HG03520 (cell line): ENCODE measurements around the gene SMG6.
"Not testable (repeated sequence)": the region's sequence is repeated elsewhere in the genome, so short reads cannot be mapped to it uniquely, and the experiment has no call there.

Experiments
- ATAC-seq: cut with Tn5 transposase; IDR thresholded peaks from one replicate; pipeline ENCODE4 v1.9.1; 2021; ENCODE audit warnings: mild to moderate bottlenecking, moderate library complexity; ENCODE audit not compliant: unreplicated experiment

Gene SMG6

DNA sequence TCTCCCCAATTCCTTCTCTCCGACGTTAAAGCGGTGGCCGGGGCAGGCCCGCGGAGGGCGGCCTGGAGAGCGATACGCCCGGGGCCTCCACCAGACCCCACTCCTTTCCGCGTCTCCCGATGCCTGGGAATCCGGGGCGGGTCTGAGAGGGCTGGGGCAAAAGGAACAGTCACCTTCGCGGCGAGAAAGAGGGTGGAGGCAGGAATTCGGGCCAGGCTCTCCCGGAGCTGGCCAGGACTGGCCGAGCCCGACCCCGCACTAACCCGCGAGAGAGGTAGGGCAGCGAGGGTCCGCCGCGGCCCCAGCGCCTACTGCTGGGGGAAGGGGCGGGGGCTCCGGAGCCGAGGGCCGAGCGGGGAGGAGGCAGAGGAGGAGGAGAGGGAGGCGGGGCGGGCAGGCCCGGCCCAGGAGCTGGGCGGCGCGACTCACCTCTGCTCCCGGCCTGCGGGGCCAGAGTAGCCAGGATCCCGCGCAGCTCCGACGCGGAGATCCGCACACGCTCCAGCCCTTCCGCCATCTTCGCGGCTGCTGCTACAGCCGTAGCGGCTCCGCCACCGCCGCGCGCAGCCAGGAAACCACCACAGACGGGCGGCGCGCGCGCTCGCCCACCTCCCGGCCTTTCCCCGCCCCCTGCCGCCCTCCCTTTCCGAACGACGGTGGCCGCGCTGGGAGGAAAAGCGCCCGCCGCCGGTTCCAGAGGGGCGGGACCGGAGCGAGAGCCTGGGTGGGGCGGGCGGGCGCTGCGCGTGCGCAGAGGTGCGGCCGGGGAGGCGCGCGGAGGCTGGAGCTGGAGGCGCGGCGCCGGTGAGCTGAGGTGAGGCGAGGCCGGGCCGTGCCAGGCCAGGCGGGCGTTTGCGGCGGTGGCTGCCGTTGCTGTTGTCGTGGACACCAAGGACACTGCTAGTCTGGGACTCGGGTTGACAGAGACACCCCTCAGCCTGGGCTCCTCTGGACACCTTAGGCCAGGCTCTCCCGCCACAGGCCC lies at the start of gene SMG6, which contains the start of gene SRR:
TSS of gene SMG6 (minus strand) at position 582 of the 985 bp plus-strand sequence. CDS start at position 517, 65 bp downstream.
TSS of gene SRR (plus strand) at position 747 of the 985 bp plus-strand sequence. CDS start 11,611 bp downstream, outside the sequence.
- peak; percentile 77 for ATAC-seq

- no peak for ATAC-seq
Measured at GRCh38 chr17:2351269-2351668, 47.7 kb upstream of the SMG6 start.

DNA sequence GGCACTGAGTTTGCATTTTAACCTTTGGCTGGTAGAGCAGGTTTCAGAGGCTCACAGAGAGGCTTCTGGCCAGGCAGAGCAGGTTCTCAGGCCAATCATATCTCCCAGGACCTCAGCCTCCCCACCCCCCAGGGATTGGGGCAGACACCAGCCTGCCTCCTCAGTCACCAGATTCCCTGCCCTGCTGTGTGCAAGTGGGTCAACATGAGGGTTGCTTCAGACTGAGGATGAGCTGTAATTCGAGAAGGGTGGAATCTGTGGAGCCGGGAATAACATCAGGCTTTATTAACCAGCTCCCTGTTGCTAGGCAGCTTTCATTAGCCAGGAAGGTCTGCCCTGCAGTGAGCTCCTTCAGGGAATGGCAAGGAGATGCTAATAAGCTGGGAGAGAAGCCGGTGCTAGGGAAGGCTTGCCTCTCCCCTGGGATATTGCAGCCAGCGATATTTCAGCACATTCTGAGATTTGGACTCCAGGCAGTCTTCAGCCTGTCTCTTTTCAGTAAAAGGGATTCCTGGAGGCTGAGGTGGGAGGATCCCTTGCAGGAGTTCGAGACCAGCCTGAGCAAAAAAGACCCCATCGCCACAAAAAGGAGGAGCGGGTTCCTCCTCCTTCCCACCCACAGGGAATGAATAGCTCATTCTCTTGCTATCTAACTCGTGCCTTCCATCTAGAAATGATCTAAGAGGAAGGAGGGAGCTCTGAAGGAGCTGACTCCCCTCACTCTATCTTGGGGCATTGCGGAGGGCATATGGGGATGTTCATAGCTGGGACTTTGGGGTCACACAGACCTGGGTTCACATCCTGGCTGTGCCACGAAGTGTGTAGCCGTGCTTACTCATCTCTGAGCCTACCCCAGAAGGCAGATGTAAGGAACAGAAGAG lies 44.5 kb upstream of the SMG6 start:
- ATAC-seq: no peak

- ATAC-seq: no peak
Measured at GRCh38 chr17:2346475-2346874, 42.9 kb upstream of the SMG6 start.

- no peak for ATAC-seq
Measured at GRCh38 chr17:2344528-2344927, 40.9 kb upstream of the SMG6 start.

GRCh38 chr17:2343421-2343820 lies 39.8 kb upstream of the SMG6 start:
- ATAC-seq: no peak

GRCh38 chr17:2338315-2338657 lies 34.7 kb upstream of the SMG6 start:
- no peak for ATAC-seq

- peak; percentile 17 for ATAC-seq
Measured at GRCh38 chr17:2337544-2338314, 34.1 kb upstream of the SMG6 start.

GRCh38 chr17:2336852-2337543 lies 33.4 kb upstream of the SMG6 start, which contains the start of gene SGSM2:
SGSM2 (plus strand) TSS chr17:2337501; CDS start chr17:2337689, 188 bp downstream.
- peak; percentile 17 for ATAC-seq

- peak; percentile 80 for ATAC-seq
Measured at GRCh38 chr17:2336215-2336851, 32.7 kb upstream of the SMG6 start, which contains the start of gene TSR1. TSR1 (minus strand) TSS chr17:2336457; CDS start chr17:2336427, 30 bp downstream.

DNA sequence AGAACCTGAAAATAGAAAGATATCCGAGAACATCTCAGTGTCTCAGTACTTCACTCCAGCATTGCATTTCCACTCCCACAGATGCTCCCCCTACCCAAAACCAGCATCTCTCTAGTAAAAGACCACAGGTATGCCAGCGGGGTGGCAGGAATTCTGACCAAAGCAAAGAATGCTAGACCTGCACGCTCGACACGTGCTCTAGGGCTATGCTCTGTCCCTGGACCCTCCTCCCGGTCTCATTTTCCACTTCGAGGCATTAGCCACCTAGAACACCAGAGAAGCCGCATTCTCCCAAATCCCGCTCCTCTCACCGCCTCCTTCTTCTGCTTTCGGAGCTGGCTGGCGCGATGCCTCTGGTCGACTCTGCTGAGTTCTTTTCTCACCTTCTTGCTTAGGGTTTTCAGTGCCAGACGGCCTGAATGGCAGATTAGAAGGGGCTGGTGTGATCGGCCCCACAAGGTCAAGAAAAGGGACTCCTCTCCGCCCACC lies 32.2 kb upstream of the SMG6 start:
- ATAC-seq: no peak

- ATAC-seq: no peak
Measured at GRCh38 chr17:2331303-2331702, 27.7 kb upstream of the SMG6 start.

DNA sequence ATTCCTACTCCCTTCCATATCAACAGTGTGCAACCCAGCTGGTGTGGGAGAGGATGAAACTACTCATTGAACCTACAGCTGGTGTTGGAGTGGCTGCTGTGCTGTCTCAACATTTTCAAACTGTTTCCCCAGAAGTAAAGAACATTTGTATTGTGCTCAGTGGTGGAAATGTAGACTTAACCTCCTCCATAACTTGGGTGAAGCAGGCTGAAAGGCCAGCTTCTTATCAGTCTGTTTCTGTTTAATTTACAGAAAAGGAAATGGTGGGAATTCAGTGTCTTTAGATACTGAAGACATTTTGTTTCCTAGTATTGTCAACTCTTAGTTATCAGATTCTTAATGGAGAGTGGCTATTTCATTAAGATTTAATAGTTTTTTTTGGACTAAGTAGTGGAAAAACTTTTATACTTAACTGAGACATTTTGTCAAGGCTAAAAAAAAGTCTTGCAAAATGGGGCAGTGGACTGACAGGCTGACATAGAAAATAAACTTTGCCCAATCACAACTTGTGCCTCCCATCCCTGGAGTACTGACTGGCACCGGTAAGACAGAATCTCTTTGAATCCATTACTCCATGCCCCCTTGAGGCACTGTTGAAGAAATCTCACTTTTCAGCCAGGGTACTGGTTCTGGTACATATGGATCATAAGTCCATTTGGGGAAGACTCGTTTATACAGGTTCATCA lies 20.2 kb upstream of the SMG6 start:
- ATAC-seq: no peak

GRCh38 chr17:2321399-2321798 lies 17.8 kb upstream of the SMG6 start:
- ATAC-seq: no peak

DNA sequence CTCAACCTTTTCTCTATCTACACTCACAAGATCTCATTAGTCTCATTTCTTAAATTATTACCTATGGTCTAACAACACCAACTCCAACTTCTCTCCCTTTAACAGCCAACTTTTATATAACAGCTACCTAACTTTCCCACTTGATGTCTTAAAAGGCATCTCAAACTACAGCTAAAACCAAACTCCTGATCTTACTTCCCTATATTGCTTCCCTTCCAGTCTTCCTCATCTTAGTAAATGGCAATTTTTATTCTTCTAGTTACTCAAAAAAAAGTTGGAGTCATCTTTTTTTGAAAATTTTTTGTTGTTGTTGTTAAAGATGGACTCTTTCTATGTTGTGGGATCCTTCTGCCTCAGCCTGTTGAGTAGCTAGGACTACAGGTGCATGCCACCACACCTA lies 15.5 kb upstream of the SMG6 start:
- ATAC-seq: no peak

DNA sequence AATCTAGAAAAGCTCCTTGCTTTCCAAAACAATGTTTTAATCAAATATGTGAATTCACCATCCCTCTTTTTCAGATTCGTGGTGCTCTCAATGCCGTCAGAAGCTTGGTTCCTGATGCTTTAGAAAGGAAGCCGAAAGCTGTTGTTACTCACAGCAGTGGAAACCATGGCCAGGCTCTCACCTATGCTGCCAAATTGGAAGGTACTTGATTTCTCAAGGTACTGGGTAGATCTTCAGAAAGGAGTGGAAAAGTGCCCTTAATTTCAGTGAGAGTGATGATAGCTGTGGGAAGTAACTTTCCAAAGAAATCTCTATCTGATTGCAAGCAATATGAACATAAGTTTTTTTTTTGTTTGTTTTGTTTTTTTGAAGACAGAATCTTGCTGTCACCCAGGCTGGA lies 14.2 kb upstream of the SMG6 start:
- ATAC-seq: no peak

DNA sequence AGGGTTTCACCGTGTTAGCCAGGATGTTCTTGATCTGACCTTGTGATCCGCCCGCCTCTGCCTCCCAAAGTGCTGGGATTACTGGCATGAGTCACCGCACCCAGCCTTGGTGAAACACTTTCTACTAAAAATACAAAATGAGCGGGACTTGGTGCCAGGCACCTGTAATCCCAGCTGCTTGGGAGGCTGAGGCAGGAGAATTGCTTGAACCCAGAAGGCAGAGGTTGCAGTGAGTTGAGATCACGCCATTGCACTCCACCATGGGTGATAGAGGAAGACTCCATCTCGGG lies 13.3 kb upstream of the SMG6 start:
- ATAC-seq: not testable (repeated sequence)

DNA sequence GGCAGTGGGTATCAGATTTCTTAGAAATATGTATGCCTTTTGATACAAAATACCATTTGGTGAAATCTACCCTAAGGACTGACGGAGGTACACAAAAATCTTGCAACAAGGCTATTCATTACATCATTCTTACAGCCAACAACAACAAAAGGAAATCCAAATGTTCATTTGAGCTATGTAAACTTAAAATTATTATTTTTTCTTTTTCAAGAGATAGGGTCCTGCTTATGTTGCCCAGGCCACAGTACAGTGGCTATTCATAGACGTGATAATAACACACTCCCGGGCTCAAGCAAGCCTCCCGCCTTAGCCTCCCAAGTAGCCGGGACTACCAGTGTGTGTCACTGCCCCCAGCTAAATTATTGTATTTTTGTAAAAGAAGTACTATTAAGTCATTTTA lies 9.2 kb upstream of the SMG6 start:
- no peak for ATAC-seq
